Bronchus fibroblast of lung (primary cell): Measurements from ENCODE around the gene CLSTN1. TPM values are rescaled to one million over a fixed set of nuclear protein-coding genes. Genes with fewer than 3 reads are reported as not detected.

Experiments
- total RNA-seq: library from RNA; depleted of rRNA; stranded (reverse); fragments of >200 nt; gene quantifications from 2 replicates; pipeline ENCODE4 v1.2.3, GENCODE V29; 2015

CLSTN1 gene
- total RNA-seq = 41.9 and 45.0 TPM in 2 replicates

GRCh38 chr1:9823943-9824701 lies at the start of gene CLSTN1:
CLSTN1 (minus strand) TSS chr1:9823965; CDS start chr1:9823733, 232 bp downstream.

Other genes starting within 250 kb of the CLSTN1 start
- gene TMEM201, start 235.1 kb downstream of the CLSTN1 start, total RNA-seq = 8.8 and 9.2 TPM in 2 replicates
- gene PIK3CD, start 172.2 kb downstream of the CLSTN1 start, total RNA-seq = 9.6 and 12.5 TPM in 2 replicates
- gene CTNNBIP1, start 86.3 kb upstream of the CLSTN1 start, total RNA-seq = 27.5 and 27.9 TPM in 2 replicates
- 14.7 and 23.0 TPM in 2 replicates for gene LZIC, start 119.4 kb upstream of the CLSTN1 start, total RNA-seq
- gene NMNAT1, start 119.5 kb upstream of the CLSTN1 start, total RNA-seq = 8.0 and 8.1 TPM in 2 replicates
- not detected in 2 replicates for gene RBP7, start 173.3 kb upstream of the CLSTN1 start, total RNA-seq
- gene UBE4B, start 209.0 kb upstream of the CLSTN1 start, total RNA-seq = 26.2 and 30.5 TPM in 2 replicates